Keratinocyte (primary cell): ENCODE data around the gene TTC39C. TPM values are rescaled to one million over a fixed set of nuclear protein-coding genes. Genes with fewer than 3 reads are reported as not detected.

ENCODE experiments used
- DNase-seq: peaks from one replicate; pipeline ENCODE4 v3.0.0-alpha.2; 2011; ENCODE audit warnings: low read depth, missing footprints, low spot score
- FAIRE-seq: peaks from 2 replicates; lab custom pipeline; 2011; peaks lifted over from hg19 to GRCh38; lab: Jason Lieb, UNC
- H2AFZ ChIP-seq: 2 replicates; pipeline ENCODE4 v1.6.0; 2012; ENCODE audit warnings: low read length, control low read depth, inconsistent platforms; ENCODE audit not compliant: control insufficient read depth
- H3K27ac ChIP-seq: 2 replicates; pipeline ENCODE4 v1.5.1; 2011; ENCODE audit warnings: low read length; ENCODE audit not compliant: control insufficient read depth, insufficient read depth
- H3K27me3 ChIP-seq: 3 replicates; pipeline ENCODE4 v1.6.0; 2011; ENCODE audit warnings: low read length; ENCODE audit not compliant: control insufficient read depth, insufficient read depth; ENCODE audit errors: extremely low read depth
- H3K36me3 ChIP-seq, 2 experiments: 2 replicates in 1 of 2; 3 replicates in 1 of 2; pipeline ENCODE4 v1.5.1; 2011; ENCODE audit warnings: low read length in 2 of 2, mild to moderate bottlenecking in 1 of 2; ENCODE audit not compliant: control insufficient read depth in 2 of 2, insufficient read depth in 2 of 2; ENCODE audit errors: extremely low read depth in 1 of 2
- H3K4me1 ChIP-seq: 3 replicates; pipeline ENCODE4 v1.5.1; 2011; ENCODE audit warnings: low read length; ENCODE audit not compliant: control insufficient read depth, insufficient read depth; ENCODE audit errors: extremely low read depth
- H3K4me2 ChIP-seq: 3 replicates; pipeline ENCODE4 v1.6.0; 2011; ENCODE audit warnings: low read depth, low read length; ENCODE audit not compliant: control insufficient read depth, insufficient read depth; ENCODE audit errors: extremely low read depth
- H3K4me3 ChIP-seq, 3 experiments: fragments of 200-600 bp in 1 of 3; sonication (generic) in 1 of 3; 2 replicates in 2 of 3; 3 replicates in 1 of 3; pipeline ENCODE4 v1.5.1; 2011 to 2016; ENCODE audit warnings: low read length in 3 of 3, mild to moderate bottlenecking in 3 of 3, control low read depth in 2 of 3, inconsistent platforms in 1 of 3, low read depth in 1 of 3, mixed read lengths in 1 of 3, mixed run types in 1 of 3, moderate library complexity in 1 of 3; ENCODE audit not compliant: control insufficient read depth in 2 of 3, insufficient read depth in 2 of 3; ENCODE audit errors: extremely low read depth in 1 of 3
- H3K79me2 ChIP-seq: 2 replicates; pipeline ENCODE4 v1.6.0; 2012; ENCODE audit warnings: low read length; ENCODE audit not compliant: control insufficient read depth, insufficient read depth
- H3K9ac ChIP-seq: 3 replicates; pipeline ENCODE4 v1.6.0; 2011; ENCODE audit warnings: low read length; ENCODE audit not compliant: control insufficient read depth, insufficient read depth; ENCODE audit errors: extremely low read depth
- H3K9me1 ChIP-seq: 3 replicates; pipeline ENCODE4 v1.6.0; 2011; ENCODE audit warnings: low read length; ENCODE audit not compliant: control insufficient read depth, insufficient read depth; ENCODE audit errors: extremely low read depth
- H3K9me3 ChIP-seq: 2 replicates; pipeline ENCODE4 v1.5.1; 2012; ENCODE audit warnings: low read depth, low read length; ENCODE audit not compliant: control insufficient read depth
- H4K20me1 ChIP-seq: 3 replicates; pipeline ENCODE4 v1.6.0; 2011; ENCODE audit warnings: low read length; ENCODE audit not compliant: control insufficient read depth, insufficient read depth; ENCODE audit errors: extremely low read depth
- EZH2 ChIP-seq: IDR thresholded peaks from one replicate; pipeline ENCODE4 v1.6.1; 2012; ENCODE audit warnings: inconsistent platforms, mild to moderate bottlenecking, low read length, moderate library complexity
- dilution Hi-C: fragments of 300-500 bp; cut with MboI; formaldehyde crosslinking; loops from one replicate; pipeline ENCODE4 v1.7.0; 2020; ENCODE audit warnings: low sequenced_read_pairs; ENCODE audit not compliant: extremely low pct_ligation_motif_present
- polyA plus RNA-seq, 5 experiments: library from polyadenylated mRNA; depleted of rRNA in 3 of 5; stranded (reverse) in 3 of 5; stranded (forward) in 1 of 5; unstranded in 1 of 5; fragments of >200 nt; gene quantifications; 1 replicate in 1 of 5; 2 replicates in 3 of 5; 3 replicates in 1 of 5; pipeline versions ENCODE4 v1.2.1 to v1.2.3, GENCODE V29; 2011 to 2012; ENCODE audit warnings: missing spikeins in 2 of 5, low read depth in 1 of 5, low replicate concordance in 1 of 5
- TF ChIP-seq, protein P1 (sequence below), 3 experiments: IDR thresholded peaks in 1 of 3; conservative IDR thresholded peaks in 1 of 3; optimal IDR thresholded peaks in 1 of 3; 2 replicates in 2 of 3; 3 replicates in 1 of 3; pipeline versions ENCODE3 to v1.5.1; 2011; ENCODE audit warnings: low read length in 3 of 3, mild to moderate bottlenecking in 3 of 3, moderate library complexity in 2 of 3, control low read depth in 1 of 3, inconsistent platforms in 1 of 3; ENCODE audit not compliant: insufficient read depth in 2 of 3; ENCODE audit errors: extremely low read depth in 1 of 3

Gene TTC39C
- polyA plus RNA-seq, 1 donor (not counting 4 experiments of a cell fraction or from before 2014, with no cell fraction given): 26.8 TPM

DNA sequence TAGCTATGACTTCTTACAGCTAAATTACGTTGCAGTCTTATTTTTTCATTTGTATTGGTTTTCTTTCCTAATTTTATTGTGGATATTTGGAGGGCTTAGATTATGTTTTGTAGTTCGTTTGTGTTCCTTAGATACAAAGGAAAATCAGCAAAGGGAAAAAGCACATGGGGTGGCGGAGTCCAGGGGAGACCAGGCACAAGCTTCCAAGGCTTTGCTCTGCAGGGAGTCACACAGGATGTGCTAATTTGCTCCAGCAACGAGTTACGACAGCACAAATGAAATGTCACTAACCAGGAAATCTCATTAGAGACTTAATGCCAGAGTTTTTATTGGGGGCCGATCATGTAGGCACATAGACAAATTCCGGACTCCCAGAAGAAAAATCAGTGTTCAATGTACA, 63.8 kb downstream of the TTC39C start:
- no peak overlapping the region for H3K4me2 ChIP-seq
- peaks cover 3% of the 10 kb centered on the region for H3K9me1 ChIP-seq
- H3K4me1 ChIP-seq: peaks cover 6% of the 10 kb centered on the region
- dilution Hi-C loops: no loop called here
- no peak overlapping the region for H3K4me3 ChIP-seq
- H3K27me3 ChIP-seq: no peaks in the 10 kb centered on the region
- H3K9me3 ChIP-seq: no peaks in the 10 kb centered on the region
- H3K27ac ChIP-seq: no peak overlapping the region
- DNase-seq (no peak), FAIRE-seq (no peak)
- H3K9ac ChIP-seq: no peak overlapping the region
- H2AFZ ChIP-seq: no peak overlapping the region
- H4K20me1 ChIP-seq: no peaks in the 10 kb centered on the region
- H3K36me3 ChIP-seq: peaks cover 2 to 12% of the 10 kb centered on the region in 2 experiments
- H3K79me2 ChIP-seq: no peaks in the 10 kb centered on the region
- TF ChIP-seq, protein P1, sequence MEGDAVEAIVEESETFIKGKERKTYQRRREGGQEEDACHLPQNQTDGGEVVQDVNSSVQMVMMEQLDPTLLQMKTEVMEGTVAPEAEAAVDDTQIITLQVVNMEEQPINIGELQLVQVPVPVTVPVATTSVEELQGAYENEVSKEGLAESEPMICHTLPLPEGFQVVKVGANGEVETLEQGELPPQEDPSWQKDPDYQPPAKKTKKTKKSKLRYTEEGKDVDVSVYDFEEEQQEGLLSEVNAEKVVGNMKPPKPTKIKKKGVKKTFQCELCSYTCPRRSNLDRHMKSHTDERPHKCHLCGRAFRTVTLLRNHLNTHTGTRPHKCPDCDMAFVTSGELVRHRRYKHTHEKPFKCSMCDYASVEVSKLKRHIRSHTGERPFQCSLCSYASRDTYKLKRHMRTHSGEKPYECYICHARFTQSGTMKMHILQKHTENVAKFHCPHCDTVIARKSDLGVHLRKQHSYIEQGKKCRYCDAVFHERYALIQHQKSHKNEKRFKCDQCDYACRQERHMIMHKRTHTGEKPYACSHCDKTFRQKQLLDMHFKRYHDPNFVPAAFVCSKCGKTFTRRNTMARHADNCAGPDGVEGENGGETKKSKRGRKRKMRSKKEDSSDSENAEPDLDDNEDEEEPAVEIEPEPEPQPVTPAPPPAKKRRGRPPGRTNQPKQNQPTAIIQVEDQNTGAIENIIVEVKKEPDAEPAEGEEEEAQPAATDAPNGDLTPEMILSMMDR (optimal IDR thresholded peaks at IDR 0.05 in 1 of 3, IDR thresholded peaks at IDR 0.05 in 1 of 3, conservative IDR thresholded peaks at IDR 0.05 in 1 of 3; ENCODE audit: extremely low read depth in 1 of 3, insufficient read depth in 2 of 3, low read length in 3 of 3): no peak
- TF ChIP-seq EZH2: no peak

DNA sequence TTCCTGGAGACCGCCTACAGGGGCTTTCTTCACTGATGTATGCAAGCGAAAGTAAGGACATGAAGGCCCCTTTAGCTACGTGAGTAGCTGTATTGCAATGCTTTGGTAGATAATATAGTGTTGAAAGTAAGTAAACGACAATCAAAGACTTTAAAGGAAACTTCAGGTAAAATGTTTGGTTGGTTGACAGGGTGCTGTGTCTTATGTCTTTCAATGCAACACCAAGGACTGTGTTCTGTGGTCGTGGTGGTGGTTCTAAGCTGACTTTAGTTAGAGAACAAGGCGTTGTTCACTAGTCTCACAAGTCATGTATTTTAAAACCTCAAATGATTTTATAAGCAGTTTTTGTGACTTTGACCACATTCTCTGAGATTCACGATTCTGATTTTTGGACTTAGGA, 66.3 kb downstream of the TTC39C start:
- no peak overlapping the region for H3K27ac ChIP-seq
- no peaks in the 10 kb centered on the region for H3K79me2 ChIP-seq
- peaks cover 2 to 12% of the 10 kb centered on the region in 2 experiments for H3K36me3 ChIP-seq

More for the DNA sequence above, 66.3 kb downstream of the TTC39C start:
- Histone ChIP-seq H4K20me1 (no peaks in the 10 kb centered on the region), H3K27me3 (no peaks in the 10 kb centered on the region), H3K9ac (no peak overlapping the region), H3K4me3 (no peak overlapping the region), H3K4me2 (no peak overlapping the region), H3K9me1 (peaks cover 3% of the 10 kb centered on the region), H2AFZ (no peak overlapping the region), H3K9me3 (no peaks in the 10 kb centered on the region), H3K4me1 (peaks cover 1% of the 10 kb centered on the region)
- no peak for TF ChIP-seq EZH2
- TF ChIP-seq, protein P1 (optimal IDR thresholded peaks at IDR 0.05 in 1 of 3, IDR thresholded peaks at IDR 0.05 in 1 of 3, conservative IDR thresholded peaks at IDR 0.05 in 1 of 3; ENCODE audit: extremely low read depth in 1 of 3, insufficient read depth in 2 of 3, low read length in 3 of 3): no peak
- no peak for DNase-seq
- FAIRE-seq: no peak
- dilution Hi-C loops: no loop called here
